ELR (cell line): ENCODE measurements around the gene RAPGEF4.

ENCODE experiments used
- DNase-seq: peaks from one replicate; pipeline ENCODE4 v3.0.0-alpha.2; 2015; ENCODE audit warnings: low read depth

RAPGEF4 gene

DNA sequence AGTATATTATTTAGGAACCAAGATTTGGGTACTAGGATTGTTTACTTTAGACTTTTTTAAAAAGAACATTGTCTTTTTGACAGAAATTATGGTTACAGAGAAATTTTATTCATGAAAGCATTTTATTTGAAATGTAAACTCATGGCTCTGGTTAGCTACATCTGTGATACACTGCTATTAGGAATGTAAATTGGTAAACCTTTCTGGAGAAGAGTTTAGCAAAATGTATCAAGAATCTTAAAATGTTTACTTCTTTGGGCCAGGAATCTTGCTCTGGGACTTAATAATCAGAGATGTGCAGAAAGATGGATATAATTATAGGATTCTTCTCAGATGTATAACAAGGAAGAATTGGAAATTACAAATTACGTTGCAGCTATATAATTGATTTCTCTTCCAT, 359.7 kb downstream of the RAPGEF4 start:
- DNase-seq: no peak

DNA sequence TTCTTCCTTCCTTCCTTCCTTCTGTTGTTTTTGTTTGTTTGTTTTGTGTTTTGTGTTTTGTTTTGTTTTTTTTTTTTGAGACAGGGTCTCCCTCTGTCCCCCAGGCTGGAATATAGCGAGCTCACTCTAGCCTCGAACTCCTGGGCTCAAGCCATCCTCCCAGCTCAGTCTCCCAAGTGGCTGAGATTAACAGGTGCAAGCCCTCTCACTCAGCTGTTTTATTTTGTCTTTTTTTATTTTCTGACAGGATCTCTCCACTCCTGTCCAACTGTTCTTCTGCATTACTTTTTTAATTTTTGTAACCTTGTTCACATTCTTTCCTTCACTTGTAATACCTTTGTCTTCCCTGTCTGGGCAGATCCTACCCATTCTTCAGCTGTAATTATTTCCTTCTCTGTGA, 363.6 kb downstream of the RAPGEF4 start:
- no peak for DNase-seq

DNA sequence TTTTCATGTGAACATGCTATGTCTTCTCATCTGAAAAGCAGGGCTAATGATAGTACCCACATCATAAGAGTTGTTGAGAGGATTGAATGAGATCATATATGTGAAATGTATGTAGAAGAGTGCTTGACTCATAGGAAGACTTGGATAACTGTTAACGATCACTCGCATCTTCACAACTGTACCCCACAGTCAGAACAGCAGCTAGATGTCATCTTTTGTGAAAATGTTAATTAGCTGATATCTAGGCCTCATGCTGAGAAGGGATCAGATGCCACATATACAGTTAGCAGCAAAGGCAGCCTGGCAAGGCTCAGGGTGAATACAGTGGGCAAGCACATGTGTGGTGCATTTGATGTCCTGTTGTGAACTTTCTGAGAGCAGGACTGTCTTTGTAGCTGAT, 364.2 kb downstream of the RAPGEF4 start:
- DNase-seq: no peak

DNA sequence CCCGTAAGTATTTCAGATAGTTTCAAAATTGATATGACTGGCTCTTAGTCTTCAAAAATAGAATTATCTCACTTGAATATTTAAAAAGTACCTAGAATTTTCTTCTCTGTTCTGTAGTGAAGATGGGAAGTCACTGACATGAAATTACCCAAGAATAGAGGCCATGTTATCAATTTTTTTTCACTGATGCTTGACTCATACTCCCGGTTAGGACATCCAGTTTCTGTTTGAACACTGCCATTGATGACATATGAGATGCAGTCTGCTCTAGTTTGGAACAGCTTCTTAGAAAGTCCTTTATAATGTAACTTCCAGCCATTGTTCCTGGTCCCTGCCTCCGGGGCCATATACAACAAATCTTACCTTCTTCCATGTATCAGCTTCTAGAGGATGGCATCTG, 366.0 kb downstream of the RAPGEF4 start:
- DNase-seq: peak; percentile 30
